Measurements from ENCODE around the gene UCP3. TPM values are rescaled to one million over a fixed set of nuclear protein-coding genes. Genes with fewer than 3 reads are reported as not detected.

UCP3 gene
- total and polyA plus RNA-seq, 10 of the 15 experiments (the other 5 are each of a cell fraction or from before 2014, with no cell fraction given): 0.02 to 1.9 (median 0.94) TPM

- TF ChIP-seq REST (IDR thresholded peaks at IDR 0.05; ENCODE audit: low read depth, low read length) (no peak), BACH1 (IDR thresholded peaks at IDR 0.05; ENCODE audit: borderline replicate concordance) (no peak), MYC (IDR thresholded peaks at IDR 0.05; ENCODE audit: insufficient read depth, insufficient read length, insufficient replicate concordance, low read length, severe bottlenecking) (no peak), ZZZ3 (IDR thresholded peaks at IDR 0.05; ENCODE audit: control insufficient read depth, insufficient read length, low read depth) (no peak), POLR2AphosphoS5 (IDR thresholded peaks at IDR 0.05; ENCODE audit: low read length) (no peak), NR2F1 (conservative IDR thresholded peaks at IDR 0.05) (no peak), SUZ12 (IDR thresholded peaks at IDR 0.05; ENCODE audit: unreplicated experiment) (no peak), BHLHE40 (IDR thresholded peaks at IDR 0.05; ENCODE audit: borderline replicate concordance in 1 of 2, low read depth in 2 of 2, low read length in 1 of 2) (no peak)
These were observed 26.4 kb upstream of the UCP3 start (continued) for GRCh38 chr11:74035264-74035663.

- ATAC-seq (peak; percentile 48; the same call in 2 of the 3 replicates), FAIRE-seq (no peak), DNase-seq (ENCODE audit: low read depth, low spot score) (no peak)
- H3K4me3 ChIP-seq: no peak overlapping the region
- BruUV-seq (replicated peaks): no TSS peak
- H3K9ac ChIP-seq (ENCODE audit: control insufficient read depth, insufficient read depth, low read length): no peak overlapping the region
- ChIA-PET SMC1A (ENCODE audit: uncharacterized antibody, unreplicated experiment) (interaction anchor here (1.0 kb wide), 1 partner anchor 14 kb away, joined by 4 read pairs; no protein-coding TSS in a partner anchor), POLR2A (no interaction called here), RAD21 (ENCODE audit: unreplicated experiment) (interaction anchor here (1.4 to 2.6 kb wide), 2 partner anchors 53 to 69 kb away, joined by 3 to 8 read pairs; no protein-coding TSS in a partner anchor), CTCF (interaction anchor here (0.9 to 1.5 kb wide), 4 partner anchors 12 to 69 kb away, joined by 3 to 5 read pairs (median 4); no protein-coding TSS in a partner anchor)
- no peaks in the 10 kb centered on the region for H3K79me2 ChIP-seq (ENCODE audit: control insufficient read depth, insufficient read depth, low read length)
- H3K27ac ChIP-seq (ENCODE audit: control insufficient read depth, insufficient read depth): no peak overlapping the region
- intact Hi-C loops (cut with micrococcal nuclease; ENCODE audit: unreplicated experiment) (loop anchor here (5.0 kb wide), 1 partner anchor 71 kb away; no protein-coding TSS in a partner anchor), in situ Hi-C loops (cut with MboI) (no loop called here)
- H3K9me3 ChIP-seq (replicated peaks; ENCODE audit: control insufficient read depth, insufficient read depth, low read length): no peaks in the 10 kb centered on the region
- H3K4me2 ChIP-seq (ENCODE audit: control insufficient read depth, insufficient read depth): no peak overlapping the region
- H4K20me1 ChIP-seq (ENCODE audit: control insufficient read depth, insufficient read depth): no peaks in the 10 kb centered on the region
- H2AFZ ChIP-seq (ENCODE audit: control insufficient read depth, low read depth, low read length): no peak overlapping the region
- H3K27me3 ChIP-seq (replicated peaks in 1 of 2; ENCODE audit: control insufficient read depth in 2 of 2, insufficient read depth in 2 of 2, low read length in 1 of 2): no peaks in the 10 kb centered on the region
- peaks cover 15 to 23% of the 10 kb centered on the region in 2 experiments; a peak in 3 of 4 replicates for H3K36me3 ChIP-seq (ENCODE audit: control insufficient read depth in 2 of 2, insufficient read depth in 2 of 2, low read length in 1 of 2)
- WGBS (ENCODE audit: insufficient coverage, insufficient replicate concordance, low lambda C conversion rate, missing lambda C conversion rate): 93% methylated on average over 3 of the region's 3 CpGs
- peaks cover 9% of the 10 kb centered on the region for H3K4me1 ChIP-seq (ENCODE audit: control insufficient read depth, insufficient read depth, low read length)
- TF ChIP-seq MEF2A (IDR thresholded peaks at IDR 0.05; ENCODE audit: insufficient read depth, low read depth, low read length) (no peak), USF2 (IDR thresholded peaks at IDR 0.05; ENCODE audit: borderline replicate concordance, low read depth, low read length) (no peak), CEBPZ (IDR thresholded peaks at IDR 0.05; ENCODE audit: low read depth, low read length) (no peak), BCL3 (IDR thresholded peaks at IDR 0.05; ENCODE audit: borderline replicate concordance, insufficient read depth, low read depth, low read length, poor library complexity, severe bottlenecking) (no peak)
These were observed 24.2 kb upstream of the UCP3 start for GRCh38 chr11:74033046-74033445.

All from GM12878 (cell line).